ENCODE data around the gene SPIRE2. TPM values are rescaled to one million over a fixed set of nuclear protein-coding genes. Genes with fewer than 3 reads are reported as not detected.

The SPIRE2 gene
- total and polyA plus RNA-seq, 9 of the 15 experiments (the other 6 are each of a cell fraction or from before 2014, with no cell fraction given): 0.70 to 7.5 (median 4.6) TPM

DNA sequence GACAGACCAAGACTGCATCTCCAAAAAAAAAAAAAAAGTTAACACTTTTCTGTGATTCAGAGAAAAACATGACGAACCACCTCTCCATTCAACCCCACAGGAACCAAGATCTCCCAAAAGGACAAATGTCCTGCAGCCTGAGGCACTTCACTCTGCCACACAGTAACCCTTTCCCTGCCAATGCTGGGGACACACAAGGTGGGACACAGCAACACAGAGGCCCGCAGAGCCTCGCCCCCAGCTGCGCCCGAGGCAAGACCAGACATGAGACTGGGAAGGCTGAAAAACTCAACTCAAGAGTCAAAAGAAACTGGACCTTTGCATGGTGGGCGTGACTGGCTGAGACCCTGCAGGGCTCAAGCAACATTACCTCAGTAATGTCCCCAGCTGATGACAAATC, 45.8 kb upstream of the SPIRE2 start:
- CTCF ChIA-PET (ENCODE audit: low intra/inter-chr PET ratio): no interaction called here
- Histone ChIP-seq H3K36me3 (ENCODE audit: control insufficient read depth, insufficient read depth, low read length) (peaks cover 88% of the 10 kb centered on the region; the same call in 2 of the 3 replicates), H3K4me2 (ENCODE audit: insufficient read depth, low read length) (no peak overlapping the region), H3K79me2 (ENCODE audit: control insufficient read depth, insufficient read depth, low read length) (no peaks in the 10 kb centered on the region; the same call in 2 of the 3 replicates), H3K9me1 (ENCODE audit: control insufficient read depth, insufficient read depth, low read length) (no peaks in the 10 kb centered on the region), H3K9me3 (replicated peaks; ENCODE audit: control insufficient read depth, insufficient read depth, low read depth, low read length) (no peaks in the 10 kb centered on the region), H3K4me1 (replicated peaks in 1 of 2; ENCODE audit: control insufficient read depth in 2 of 2, insufficient read depth in 2 of 2, low read length in 2 of 2) (peaks cover 6 to 9% of the 10 kb centered on the region in 2 experiments; a peak in 4 of 5 replicates), H3K9ac (ENCODE audit: insufficient read depth in 1 of 2, low read depth in 2 of 2, low read length in 2 of 2) (no peak overlapping the region; a peak in 1 of 4 replicates), H4K20me1 (replicated peaks; ENCODE audit: control insufficient read depth, insufficient read depth, low read length) (peaks cover 4% of the 10 kb centered on the region; the same call in 1 of the 2 replicates), H2AFZ (ENCODE audit: low read depth, low read length) (no peak overlapping the region), H3K4me3 (no peak overlapping the region), H3K27ac (ENCODE audit: extremely low read depth, low read depth, low read length) (no peak overlapping the region), H3K27me3 (ENCODE audit: control insufficient read depth in 2 of 2, insufficient read depth in 2 of 2, low read length in 2 of 2) (no peaks in the 10 kb centered on the region)
- ATAC-seq: no peak
- intact Hi-C loops (cut with micrococcal nuclease) (no loop called here), in situ Hi-C loops (cut with MboI) (no loop called here)
- TF ChIP-seq STAG1 (CRISPR knock-in tag; IDR thresholded peaks at IDR 0.05; ENCODE audit: borderline replicate concordance) (no peak), OTX1 (CRISPR knock-in tag; IDR thresholded peaks at IDR 0.05) (no peak), TRIM24 (IDR thresholded peaks at IDR 0.05) (no peak), NR3C1 (CRISPR knock-in tag; IDR thresholded peaks at IDR 0.05) (no peak), C11orf30 (IDR thresholded peaks at IDR 0.05; ENCODE audit: low read depth) (no peak), NR4A1 (CRISPR knock-in tag; IDR thresholded peaks at IDR 0.05) (no peak), NR4A1 (tag; IDR thresholded peaks at IDR 0.05) (no peak)
- TF ChIP-seq, protein P1, sequence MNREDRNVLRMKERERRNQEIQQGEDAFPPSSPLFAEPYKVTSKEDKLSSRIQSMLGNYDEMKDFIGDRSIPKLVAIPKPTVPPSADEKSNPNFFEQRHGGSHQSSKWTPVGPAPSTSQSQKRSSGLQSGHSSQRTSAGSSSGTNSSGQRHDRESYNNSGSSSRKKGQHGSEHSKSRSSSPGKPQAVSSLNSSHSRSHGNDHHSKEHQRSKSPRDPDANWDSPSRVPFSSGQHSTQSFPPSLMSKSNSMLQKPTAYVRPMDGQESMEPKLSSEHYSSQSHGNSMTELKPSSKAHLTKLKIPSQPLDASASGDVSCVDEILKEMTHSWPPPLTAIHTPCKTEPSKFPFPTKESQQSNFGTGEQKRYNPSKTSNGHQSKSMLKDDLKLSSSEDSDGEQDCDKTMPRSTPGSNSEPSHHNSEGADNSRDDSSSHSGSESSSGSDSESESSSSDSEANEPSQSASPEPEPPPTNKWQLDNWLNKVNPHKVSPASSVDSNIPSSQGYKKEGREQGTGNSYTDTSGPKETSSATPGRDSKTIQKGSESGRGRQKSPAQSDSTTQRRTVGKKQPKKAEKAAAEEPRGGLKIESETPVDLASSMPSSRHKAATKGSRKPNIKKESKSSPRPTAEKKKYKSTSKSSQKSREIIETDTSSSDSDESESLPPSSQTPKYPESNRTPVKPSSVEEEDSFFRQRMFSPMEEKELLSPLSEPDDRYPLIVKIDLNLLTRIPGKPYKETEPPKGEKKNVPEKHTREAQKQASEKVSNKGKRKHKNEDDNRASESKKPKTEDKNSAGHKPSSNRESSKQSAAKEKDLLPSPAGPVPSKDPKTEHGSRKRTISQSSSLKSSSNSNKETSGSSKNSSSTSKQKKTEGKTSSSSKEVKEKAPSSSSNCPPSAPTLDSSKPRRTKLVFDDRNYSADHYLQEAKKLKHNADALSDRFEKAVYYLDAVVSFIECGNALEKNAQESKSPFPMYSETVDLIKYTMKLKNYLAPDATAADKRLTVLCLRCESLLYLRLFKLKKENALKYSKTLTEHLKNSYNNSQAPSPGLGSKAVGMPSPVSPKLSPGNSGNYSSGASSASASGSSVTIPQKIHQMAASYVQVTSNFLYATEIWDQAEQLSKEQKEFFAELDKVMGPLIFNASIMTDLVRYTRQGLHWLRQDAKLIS (CRISPR knock-in tag; IDR thresholded peaks at IDR 0.05): no peak
- TF ChIP-seq, protein P2, sequence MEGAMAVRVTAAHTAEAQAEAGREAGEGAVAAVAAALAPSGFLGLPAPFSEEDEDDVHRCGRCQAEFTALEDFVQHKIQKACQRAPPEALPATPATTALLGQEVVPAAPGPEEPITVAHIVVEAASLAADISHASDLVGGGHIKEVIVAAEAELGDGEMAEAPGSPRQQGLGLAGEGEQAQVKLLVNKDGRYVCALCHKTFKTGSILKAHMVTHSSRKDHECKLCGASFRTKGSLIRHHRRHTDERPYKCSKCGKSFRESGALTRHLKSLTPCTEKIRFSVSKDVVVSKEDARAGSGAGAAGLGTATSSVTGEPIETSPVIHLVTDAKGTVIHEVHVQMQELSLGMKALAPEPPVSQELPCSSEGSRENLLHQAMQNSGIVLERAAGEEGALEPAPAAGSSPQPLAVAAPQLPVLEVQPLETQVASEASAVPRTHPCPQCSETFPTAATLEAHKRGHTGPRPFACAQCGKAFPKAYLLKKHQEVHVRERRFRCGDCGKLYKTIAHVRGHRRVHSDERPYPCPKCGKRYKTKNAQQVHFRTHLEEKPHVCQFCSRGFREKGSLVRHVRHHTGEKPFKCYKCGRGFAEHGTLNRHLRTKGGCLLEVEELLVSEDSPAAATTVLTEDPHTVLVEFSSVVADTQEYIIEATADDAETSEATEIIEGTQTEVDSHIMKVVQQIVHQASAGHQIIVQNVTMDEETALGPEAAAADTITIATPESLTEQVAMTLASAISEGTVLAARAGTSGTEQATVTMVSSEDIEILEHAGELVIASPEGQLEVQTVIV (CRISPR knock-in tag; IDR thresholded peaks at IDR 0.05; ENCODE audit: borderline replicate concordance): no peak
- TF ChIP-seq, protein P3, sequence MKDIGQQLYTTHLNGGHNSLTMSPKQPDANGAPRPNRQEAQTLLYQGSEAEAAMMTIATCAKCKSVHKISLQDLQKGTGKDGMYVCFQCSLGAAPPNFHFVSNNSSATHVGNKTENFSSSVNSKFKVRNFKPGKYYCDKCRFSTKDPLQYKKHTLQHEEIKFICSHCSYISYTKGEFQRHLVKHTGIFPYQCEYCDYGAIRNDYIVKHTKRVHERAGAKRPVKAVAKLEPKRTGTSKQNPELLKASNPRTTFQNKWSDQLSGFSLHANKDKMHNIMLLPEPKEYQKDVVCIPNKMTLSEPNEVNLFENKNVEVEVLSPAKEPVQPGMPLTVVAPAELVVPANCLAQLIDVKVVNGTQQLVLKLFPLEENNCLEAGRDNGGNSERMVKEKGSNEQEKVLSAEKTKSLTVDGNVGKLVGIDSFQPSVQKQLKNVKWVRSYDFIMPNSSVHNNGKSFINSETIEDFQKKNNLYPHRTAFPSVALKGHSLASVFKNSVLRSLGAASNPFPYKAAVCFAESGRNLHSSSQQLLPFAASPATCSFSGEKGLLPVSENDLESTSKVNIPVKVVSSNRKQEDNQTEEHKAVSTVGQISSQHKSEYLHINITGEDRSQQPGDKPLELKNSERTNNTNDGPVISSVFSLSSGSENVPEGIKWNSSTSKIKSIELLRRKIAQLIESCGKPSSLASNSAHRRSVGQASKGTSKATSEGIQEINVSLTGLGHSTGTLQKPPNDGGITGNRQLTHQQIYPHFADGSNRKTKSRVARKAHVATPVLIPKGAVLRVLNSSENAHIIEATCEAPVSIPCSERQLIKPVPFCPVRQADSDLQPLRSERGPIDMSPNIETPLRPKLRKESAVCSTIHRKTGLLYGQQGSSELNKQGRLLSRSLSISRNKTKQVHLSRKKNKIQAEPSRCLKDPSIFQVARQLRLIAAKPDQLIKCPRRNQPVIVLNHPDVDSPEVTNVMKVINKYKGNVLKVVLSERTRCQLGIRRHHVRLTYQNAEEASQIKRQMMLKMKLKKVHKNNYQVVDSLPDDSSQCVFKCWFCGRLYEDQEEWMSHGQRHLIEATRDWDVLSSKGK (CRISPR knock-in tag; IDR thresholded peaks at IDR 0.05): no peak
- TF ChIP-seq, protein P4, sequence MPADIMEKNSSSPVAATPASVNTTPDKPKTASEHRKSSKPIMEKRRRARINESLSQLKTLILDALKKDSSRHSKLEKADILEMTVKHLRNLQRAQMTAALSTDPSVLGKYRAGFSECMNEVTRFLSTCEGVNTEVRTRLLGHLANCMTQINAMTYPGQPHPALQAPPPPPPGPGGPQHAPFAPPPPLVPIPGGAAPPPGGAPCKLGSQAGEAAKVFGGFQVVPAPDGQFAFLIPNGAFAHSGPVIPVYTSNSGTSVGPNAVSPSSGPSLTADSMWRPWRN (IDR thresholded peaks at IDR 0.05; ENCODE audit: low read depth): no peak
- over 99% methylated on average over 6 of the region's 6 CpGs for whole genome bisulfite sequencing (ENCODE audit: insufficient coverage, low coverage, missing lambda C conversion rate)
- POLR2A ChIA-PET: no interaction called here
- no TSS peak for BruUV-seq (replicated peaks)
- DNase-seq (ENCODE audit: extremely low read depth in 1 of 4, low spot score in 3 of 4): no peak
- FAIRE-seq: no peak

Data from K562 (cell line).